Measurements from ENCODE around the gene RANBP3. TPM values are rescaled to one million over a fixed set of nuclear protein-coding genes. Genes with fewer than 3 reads are reported as not detected.

RANBP3 gene
- total RNA-seq, 1 donor from 2014 or later, result 70.8 TPM

DNA sequence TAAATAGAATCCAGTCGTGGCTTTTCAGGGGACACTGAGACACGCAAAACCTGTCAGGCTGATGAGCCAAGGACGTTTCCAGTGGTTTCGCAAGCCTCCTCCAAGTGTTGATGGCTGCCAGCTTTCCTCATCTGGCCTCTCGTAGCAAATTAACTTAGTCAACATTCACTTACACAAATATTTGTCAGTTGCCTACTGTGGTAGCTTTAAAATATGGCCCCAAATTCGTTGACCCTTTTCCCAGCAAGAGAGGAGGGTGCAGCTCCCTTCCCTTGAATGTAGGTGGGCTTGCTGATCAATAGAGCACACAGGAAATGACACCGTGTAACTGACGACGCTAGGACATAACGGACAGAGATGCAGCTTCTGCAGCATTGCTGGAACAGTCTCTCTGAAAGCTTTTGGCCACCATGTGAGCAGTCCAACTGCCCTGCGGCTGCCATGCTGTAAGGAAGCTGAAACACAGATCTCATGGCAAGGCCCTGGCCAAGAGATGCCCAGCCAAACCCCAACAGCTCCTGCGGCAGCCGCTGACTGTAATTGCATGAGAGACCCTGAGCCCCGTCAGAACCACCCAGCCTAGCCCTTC is 5.5 kb upstream of the RANBP3 start:
- Histone ChIP-seq H3K4me3 (no peak overlapping the region), H3K36me3 (no peaks in the 10 kb centered on the region), H3K27ac (no peak overlapping the region), H3K4me1 (peaks cover 22% of the 10 kb centered on the region), H3K9me3 (no peaks in the 10 kb centered on the region), H3K27me3 (ENCODE audit: low read depth) (no peaks in the 10 kb centered on the region)
- intact Hi-C loops (cut with DNase I), result no loop called here
- no peak for DNase-seq
- ATAC-seq, result no peak
- TF ChIP-seq, protein P1, sequence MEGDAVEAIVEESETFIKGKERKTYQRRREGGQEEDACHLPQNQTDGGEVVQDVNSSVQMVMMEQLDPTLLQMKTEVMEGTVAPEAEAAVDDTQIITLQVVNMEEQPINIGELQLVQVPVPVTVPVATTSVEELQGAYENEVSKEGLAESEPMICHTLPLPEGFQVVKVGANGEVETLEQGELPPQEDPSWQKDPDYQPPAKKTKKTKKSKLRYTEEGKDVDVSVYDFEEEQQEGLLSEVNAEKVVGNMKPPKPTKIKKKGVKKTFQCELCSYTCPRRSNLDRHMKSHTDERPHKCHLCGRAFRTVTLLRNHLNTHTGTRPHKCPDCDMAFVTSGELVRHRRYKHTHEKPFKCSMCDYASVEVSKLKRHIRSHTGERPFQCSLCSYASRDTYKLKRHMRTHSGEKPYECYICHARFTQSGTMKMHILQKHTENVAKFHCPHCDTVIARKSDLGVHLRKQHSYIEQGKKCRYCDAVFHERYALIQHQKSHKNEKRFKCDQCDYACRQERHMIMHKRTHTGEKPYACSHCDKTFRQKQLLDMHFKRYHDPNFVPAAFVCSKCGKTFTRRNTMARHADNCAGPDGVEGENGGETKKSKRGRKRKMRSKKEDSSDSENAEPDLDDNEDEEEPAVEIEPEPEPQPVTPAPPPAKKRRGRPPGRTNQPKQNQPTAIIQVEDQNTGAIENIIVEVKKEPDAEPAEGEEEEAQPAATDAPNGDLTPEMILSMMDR (IDR thresholded peaks at IDR 0.05), result no peak

DNA sequence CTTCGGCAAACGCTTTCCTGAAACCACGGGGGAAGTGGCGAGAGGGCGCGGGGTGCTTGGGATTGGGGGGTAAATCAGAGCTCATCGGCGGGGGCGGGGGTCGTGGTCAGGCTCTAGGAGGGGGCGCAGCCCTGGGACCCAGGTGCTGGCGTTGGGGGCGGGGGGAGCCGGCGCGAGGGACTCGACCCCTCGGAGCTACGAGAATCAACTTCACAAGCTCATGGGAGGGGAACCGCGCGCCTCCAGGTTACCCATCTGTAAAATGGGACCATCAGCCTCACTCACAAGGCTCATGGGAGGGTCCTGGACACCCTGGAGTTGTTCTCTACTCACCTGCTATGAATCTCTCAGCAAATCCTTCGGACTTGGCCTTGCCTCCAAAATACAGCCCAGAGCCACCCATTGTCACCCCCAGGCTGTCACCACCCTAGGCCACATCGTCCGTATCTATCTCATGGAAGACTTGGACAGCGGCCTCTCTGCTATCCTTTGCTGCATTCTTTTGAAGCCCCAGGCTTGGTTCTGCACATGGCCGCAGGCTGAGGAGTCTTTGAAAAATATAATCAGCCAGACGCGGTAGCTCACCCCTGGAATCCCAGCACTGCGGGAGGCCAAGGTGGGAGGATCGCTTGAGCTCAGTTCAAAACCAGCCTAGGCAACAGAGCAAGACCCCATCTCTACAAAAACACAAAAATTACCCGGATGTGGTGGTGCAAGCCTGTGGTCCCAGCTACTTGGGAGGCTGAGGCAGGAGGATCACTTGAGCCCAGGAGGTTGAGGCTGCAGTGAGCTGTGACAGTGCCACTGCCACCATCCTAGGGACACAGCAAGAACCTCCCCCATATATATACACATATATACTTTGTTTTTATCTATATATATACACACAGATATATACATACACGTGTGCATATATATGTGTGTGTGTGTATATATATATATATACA is 939 bp upstream of the RANBP3 start:
- Histone ChIP-seq H3K4me1 (peaks cover 46% of the 10 kb centered on the region), H3K9me3 (no peaks in the 10 kb centered on the region), H3K27ac (peak overlapping the region; percentile 92), H3K27me3 (ENCODE audit: low read depth) (no peaks in the 10 kb centered on the region), H3K36me3 (peaks cover 19% of the 10 kb centered on the region), H3K4me3 (peak overlapping the region; percentile 97)
- intact Hi-C loops (cut with DNase I), result no loop called here
- TF ChIP-seq, protein P1 (IDR thresholded peaks at IDR 0.05), result no peak
- DNase-seq (no peak), ATAC-seq (no peak)

DNA sequence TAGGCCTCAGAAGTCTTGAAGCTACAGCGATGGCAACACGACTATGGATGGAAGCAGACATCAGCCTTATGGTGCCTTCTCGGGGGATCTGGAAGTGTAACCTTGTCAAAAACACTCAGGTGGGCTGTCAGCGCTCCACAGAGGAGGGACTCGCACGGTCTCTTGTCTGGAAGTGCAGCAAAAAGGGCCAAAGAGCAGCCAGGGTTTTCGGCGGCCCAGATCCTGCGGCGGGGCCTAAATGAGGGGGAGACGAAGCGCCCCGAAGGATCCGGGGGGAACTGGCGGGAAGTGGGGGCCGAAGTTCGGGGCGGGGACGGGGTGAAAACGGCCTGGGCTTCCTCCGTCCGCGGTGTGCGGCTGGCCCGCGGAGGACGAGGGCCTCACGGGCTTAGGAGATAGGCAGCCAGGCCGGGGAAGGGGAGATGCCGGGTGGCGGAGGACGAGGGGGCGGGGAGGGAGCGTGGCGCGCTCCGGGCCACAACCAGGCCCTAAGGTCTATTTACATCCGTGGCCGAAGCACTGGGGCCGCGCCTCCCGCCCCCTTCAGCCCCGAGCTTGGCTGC is 637 bp downstream of the RANBP3 start:
- Histone ChIP-seq H3K27ac (peak overlapping the region; percentile 92), H3K36me3 (peaks cover 29% of the 10 kb centered on the region), H3K4me3 (peak overlapping the region; percentile 97), H3K4me1 (peaks cover 55% of the 10 kb centered on the region), H3K27me3 (ENCODE audit: low read depth) (no peaks in the 10 kb centered on the region), H3K9me3 (no peaks in the 10 kb centered on the region)
- DNase-seq (no peak), ATAC-seq (no peak)
- TF ChIP-seq, protein P1 (IDR thresholded peaks at IDR 0.05), result no peak
- intact Hi-C loops (cut with DNase I), result no loop called here

DNA sequence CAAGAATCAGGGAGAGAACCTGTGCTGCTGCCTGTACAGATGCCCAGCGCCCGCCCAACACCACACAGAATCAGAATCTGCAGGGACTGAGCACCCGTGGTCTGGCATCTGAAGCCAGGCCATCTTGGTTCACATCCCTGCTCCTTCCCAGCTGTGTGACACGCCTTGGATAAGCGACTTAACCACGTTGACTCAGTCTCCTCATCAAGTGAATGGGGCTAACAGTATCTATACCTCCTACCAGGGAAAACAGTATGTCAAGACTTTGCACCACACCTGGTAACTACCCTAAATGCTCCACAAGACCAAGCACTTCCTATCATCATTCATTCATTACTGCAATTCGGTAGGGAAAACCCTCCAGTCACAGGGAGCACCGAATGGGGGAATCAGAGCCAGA is 1.2 kb downstream of the RANBP3 start:
- Histone ChIP-seq H3K27ac (no peak overlapping the region), H3K36me3 (peaks cover 35% of the 10 kb centered on the region), H3K9me3 (no peaks in the 10 kb centered on the region), H3K4me3 (peak overlapping the region; percentile 97), H3K27me3 (ENCODE audit: low read depth) (no peaks in the 10 kb centered on the region), H3K4me1 (peaks cover 55% of the 10 kb centered on the region)
- intact Hi-C loops (cut with DNase I), result no loop called here
- TF ChIP-seq, protein P1 (IDR thresholded peaks at IDR 0.05), result no peak
- DNase-seq, result no peak
- no peak for ATAC-seq

DNA sequence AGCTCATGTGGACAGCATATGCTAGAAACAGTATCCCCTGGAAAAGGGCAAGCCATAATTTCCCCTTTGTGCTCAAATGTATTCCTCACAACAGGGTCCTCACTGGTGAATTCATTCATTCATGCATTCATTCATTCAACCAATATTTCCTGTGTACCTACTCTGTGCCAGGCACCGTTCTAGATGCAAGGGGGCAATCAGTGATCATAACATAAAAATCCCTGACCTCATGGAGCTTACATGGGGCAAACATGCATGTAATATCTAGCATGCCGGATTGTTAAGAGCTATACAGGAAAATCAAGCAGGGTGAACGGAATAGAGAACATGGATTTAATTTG is 2.6 kb downstream of the RANBP3 start:
- peaks cover 55% of the 10 kb centered on the region for H3K4me1 ChIP-seq

More for the DNA sequence above, 2.6 kb downstream of the RANBP3 start:
- Histone ChIP-seq H3K4me3 (no peak overlapping the region), H3K27ac (no peak overlapping the region), H3K36me3 (peaks cover 37% of the 10 kb centered on the region), H3K27me3 (ENCODE audit: low read depth) (no peaks in the 10 kb centered on the region), H3K9me3 (no peaks in the 10 kb centered on the region)
- intact Hi-C loops (cut with DNase I), result no loop called here
- ATAC-seq (no peak), DNase-seq (no peak)
- TF ChIP-seq, protein P1 (IDR thresholded peaks at IDR 0.05), result no peak

All from lower lobe of right lung (tissue), 2 donors.